ENCODE measurements around the gene CCDC33.

GRCh38 chr15:74233851-74234597, 2.1 kb upstream of the CCDC33 start:
- no peak for TF ChIP-seq CTCF (IDR thresholded peaks at IDR 0.05; ENCODE audit: insufficient read depth, low read depth, low read length)
- TF ChIP-seq EZH2 (IDR thresholded peaks at IDR 0.05; ENCODE audit: insufficient read depth, low read length): no peak
